B cell (primary cell): ENCODE results near the gene SOX15.

ENCODE experiments used
- CTCF ChIP-seq: fragments of 200-600 bp; IDR thresholded peaks from one replicate; pipeline ENCODE4 v1.8.0; 2022; ENCODE audit warnings: antibody characterized with exemption, mild to moderate bottlenecking
- EZH2 ChIP-seq: IDR thresholded peaks from 2 replicates; pipeline ENCODE4 v1.6.1; 2012; ENCODE audit warnings: borderline replicate concordance, low read depth, mild to moderate bottlenecking, moderate library complexity, low read length; ENCODE audit not compliant: insufficient read depth, poor library complexity, severe bottlenecking

- TF ChIP-seq CTCF (no peak), EZH2 (no peak)
Observed at GRCh38 chr17:7552621-7553051, 37.3 kb downstream of the SOX15 start.
